ENCODE measurements around the gene TRMT11.
"Not testable (repeated sequence)": the region's sequence is repeated elsewhere in the genome, so short reads cannot be mapped to it uniquely, and the experiment has no call there.

TRMT11 gene

GRCh38 chr6:126002755-126003679, 16.7 kb downstream of the TRMT11 start:
- no peaks in the 10 kb centered on the region for H3K27me3 Mint-ChIP-seq
- H3K9me3 Mint-ChIP-seq = no peaks in the 10 kb centered on the region
- H3K4me3 Mint-ChIP-seq = no peak overlapping the region
- no peak for ATAC-seq
- H3K36me3 Mint-ChIP-seq = peaks cover 66% of the 10 kb centered on the region
- no peaks in the 10 kb centered on the region for H3K4me1 Mint-ChIP-seq
- no peak overlapping the region for H3K27ac Mint-ChIP-seq

- H3K9me3 Mint-ChIP-seq = no peaks in the 10 kb centered on the region
- no peaks in the 10 kb centered on the region for H3K4me1 Mint-ChIP-seq
- no peak overlapping the region for H3K4me3 Mint-ChIP-seq
- ATAC-seq = no peak
- H3K27me3 Mint-ChIP-seq = no peaks in the 10 kb centered on the region
- H3K27ac Mint-ChIP-seq = no peak overlapping the region
- peaks cover 56% of the 10 kb centered on the region for H3K36me3 Mint-ChIP-seq
Observed at GRCh38 chr6:126007800-126008199, 21.5 kb downstream of the TRMT11 start.

DNA sequence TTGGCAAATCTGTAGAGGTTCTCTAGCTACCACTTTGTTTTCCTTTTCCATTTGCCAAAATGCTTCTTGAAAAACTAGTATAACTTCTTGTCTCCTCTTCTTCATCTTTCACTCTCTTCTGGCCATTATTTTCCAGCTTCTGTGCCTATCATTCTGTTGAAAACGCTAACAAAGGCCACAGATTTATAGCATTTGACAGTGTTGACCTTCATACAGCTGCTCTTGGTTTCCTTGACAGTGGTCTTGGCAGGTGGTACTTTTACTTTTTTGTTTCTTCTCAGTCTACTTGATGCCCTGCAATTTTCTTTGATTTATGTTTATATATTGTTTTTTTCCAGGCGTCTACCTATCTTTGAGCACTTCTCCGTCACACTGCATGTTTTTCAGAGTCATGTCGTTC, 23.7 kb downstream of the TRMT11 start:
- Mint-ChIP-seq H3K36me3 (peaks cover 59% of the 10 kb centered on the region), H3K27ac (no peak overlapping the region), H3K4me3 (no peak overlapping the region), H3K9me3 (no peaks in the 10 kb centered on the region), H3K27me3 (no peaks in the 10 kb centered on the region), H3K4me1 (no peaks in the 10 kb centered on the region)
- no peak for ATAC-seq

GRCh38 chr6:126015863-126016262, 29.5 kb downstream of the TRMT11 start:
- no peak overlapping the region for H3K4me3 Mint-ChIP-seq
- ATAC-seq = no peak
- H3K27me3 Mint-ChIP-seq = no peaks in the 10 kb centered on the region
- H3K27ac Mint-ChIP-seq = no peak overlapping the region
- H3K36me3 Mint-ChIP-seq = peaks cover 76% of the 10 kb centered on the region
- H3K4me1 Mint-ChIP-seq = no peaks in the 10 kb centered on the region
- H3K9me3 Mint-ChIP-seq = no peaks in the 10 kb centered on the region

DNA sequence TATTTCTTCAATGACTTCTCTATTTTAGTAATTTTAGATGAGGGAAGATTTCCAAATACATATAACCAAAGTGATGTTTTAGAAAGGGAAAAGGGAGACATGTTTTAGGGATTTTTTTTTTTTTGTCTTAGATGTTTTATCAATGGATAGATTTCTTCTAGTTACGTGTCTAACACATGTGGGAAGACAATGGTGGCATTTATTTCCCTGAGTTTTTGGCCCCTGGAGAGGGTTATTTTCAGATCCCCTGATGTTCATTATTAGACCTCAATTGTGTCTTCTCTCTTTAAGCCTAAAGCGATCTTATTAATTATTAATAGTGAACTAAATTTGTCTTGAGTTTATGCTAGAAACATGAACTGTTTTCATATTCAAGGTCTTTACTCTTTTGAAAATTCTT, 30.3 kb downstream of the TRMT11 start:
- H3K4me3 Mint-ChIP-seq = no peak overlapping the region
- no peaks in the 10 kb centered on the region for H3K27me3 Mint-ChIP-seq
- no peaks in the 10 kb centered on the region for H3K4me1 Mint-ChIP-seq
- no peaks in the 10 kb centered on the region for H3K9me3 Mint-ChIP-seq
- H3K36me3 Mint-ChIP-seq = peaks cover 78% of the 10 kb centered on the region
- no peak overlapping the region for H3K27ac Mint-ChIP-seq
- ATAC-seq = no peak

- Mint-ChIP-seq H3K36me3 (peaks cover 75% of the 10 kb centered on the region), H3K4me3 (no peak overlapping the region), H3K4me1 (no peaks in the 10 kb centered on the region), H3K27me3 (no peaks in the 10 kb centered on the region), H3K9me3 (no peaks in the 10 kb centered on the region), H3K27ac (no peak overlapping the region)
- no peak for ATAC-seq
Observed at GRCh38 chr6:126017668-126018067, 31.3 kb downstream of the TRMT11 start.

- Mint-ChIP-seq H3K4me3 (no peak overlapping the region), H3K27me3 (no peaks in the 10 kb centered on the region), H3K36me3 (peaks cover 68% of the 10 kb centered on the region), H3K9me3 (no peaks in the 10 kb centered on the region), H3K4me1 (no peaks in the 10 kb centered on the region), H3K27ac (no peak overlapping the region)
- ATAC-seq = no peak
Observed at GRCh38 chr6:126020305-126021050, 34.1 kb downstream of the TRMT11 start.

DNA sequence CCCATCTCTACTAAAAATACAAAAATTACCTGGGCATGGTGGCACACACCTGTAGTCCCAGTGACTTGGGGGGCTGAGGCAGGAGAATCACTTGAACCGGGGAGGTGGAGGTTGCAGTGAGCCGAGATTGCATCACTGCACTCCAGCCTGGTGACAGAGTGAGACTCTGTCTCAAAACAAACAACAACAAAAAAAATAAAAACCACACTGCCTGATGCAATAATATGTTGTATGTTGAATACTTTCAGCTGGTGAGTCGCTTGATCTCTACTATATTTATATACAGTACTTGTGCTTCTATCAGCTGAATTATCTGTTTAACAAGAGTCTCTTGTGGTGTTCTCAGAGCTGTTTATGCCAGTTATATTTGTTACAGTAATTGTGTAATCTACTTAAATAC, 37.1 kb downstream of the TRMT11 start:
- H3K27me3 Mint-ChIP-seq, H3K4me1 Mint-ChIP-seq, H3K9me3 Mint-ChIP-seq, H3K4me3 Mint-ChIP-seq, H3K27ac Mint-ChIP-seq, ATAC-seq: not testable (repeated sequence)
- peaks cover 66% of the 10 kb centered on the region for H3K36me3 Mint-ChIP-seq

DNA sequence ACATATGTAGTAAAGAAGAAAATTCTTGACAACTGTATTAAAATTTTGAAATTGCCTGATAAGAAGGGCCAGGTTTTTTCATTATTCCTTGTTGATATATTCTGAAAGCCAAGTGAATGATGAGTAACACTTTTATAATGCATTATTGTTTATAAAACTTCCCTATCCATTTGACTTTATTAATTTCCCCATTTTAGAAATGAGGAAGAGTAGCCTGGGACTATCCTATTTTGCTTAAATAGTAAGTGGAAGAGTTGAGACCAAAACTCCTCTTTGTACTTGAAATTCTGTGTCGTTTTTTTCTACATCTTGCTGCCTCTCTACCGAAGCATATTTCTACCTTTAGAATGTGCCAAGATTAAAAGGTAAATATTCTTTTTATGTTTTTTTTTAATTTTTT, 39.7 kb downstream of the TRMT11 start:
- no peak overlapping the region for H3K27ac Mint-ChIP-seq
- ATAC-seq = no peak
- H3K4me3 Mint-ChIP-seq = no peak overlapping the region

GRCh38 chr6:126027601-126028000, 41.3 kb downstream of the TRMT11 start:
- Mint-ChIP-seq H3K4me1 (no peaks in the 10 kb centered on the region), H3K27me3 (no peaks in the 10 kb centered on the region), H3K27ac (no peak overlapping the region), H3K9me3 (no peaks in the 10 kb centered on the region), H3K4me3 (no peak overlapping the region), H3K36me3 (peaks cover 69% of the 10 kb centered on the region)
- ATAC-seq = no peak

More for the DNA sequence above, 39.7 kb downstream of the TRMT11 start:
- peaks cover 66% of the 10 kb centered on the region for H3K36me3 Mint-ChIP-seq
- no peaks in the 10 kb centered on the region for H3K4me1 Mint-ChIP-seq
- H3K27me3 Mint-ChIP-seq = no peaks in the 10 kb centered on the region
- H3K9me3 Mint-ChIP-seq = no peaks in the 10 kb centered on the region

DNA sequence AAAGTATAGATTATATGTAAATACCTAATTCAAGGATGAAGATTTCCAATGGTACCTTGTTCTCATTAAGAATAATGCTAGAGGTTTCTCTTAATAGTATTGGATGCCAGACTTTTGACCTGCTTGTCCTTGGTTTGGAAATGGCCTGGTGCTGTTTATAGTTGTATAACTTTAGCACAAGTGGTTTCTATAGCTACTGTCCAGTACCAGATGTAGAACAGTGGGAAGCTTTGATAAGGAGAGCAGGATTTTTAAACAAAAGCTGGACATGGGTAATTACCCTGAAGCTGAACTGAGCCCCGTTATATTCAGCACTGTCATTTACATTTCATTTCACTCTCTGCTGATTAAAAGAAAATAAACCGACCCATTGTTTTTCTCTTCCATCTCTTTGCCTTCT, 43.7 kb downstream of the TRMT11 start:
- Mint-ChIP-seq H3K4me1 (no peaks in the 10 kb centered on the region), H3K4me3 (no peak overlapping the region), H3K9me3 (no peaks in the 10 kb centered on the region), H3K27ac (no peak overlapping the region), H3K36me3 (peaks cover 70% of the 10 kb centered on the region), H3K27me3 (no peaks in the 10 kb centered on the region)
- ATAC-seq = no peak

GRCh38 chr6:126033696-126034095, 47.4 kb downstream of the TRMT11 start:
- no peaks in the 10 kb centered on the region for H3K9me3 Mint-ChIP-seq
- no peak overlapping the region for H3K4me3 Mint-ChIP-seq
- no peak overlapping the region for H3K27ac Mint-ChIP-seq
- ATAC-seq = no peak
- H3K27me3 Mint-ChIP-seq = no peaks in the 10 kb centered on the region
- no peaks in the 10 kb centered on the region for H3K4me1 Mint-ChIP-seq
- H3K36me3 Mint-ChIP-seq = peaks cover 76% of the 10 kb centered on the region

DNA sequence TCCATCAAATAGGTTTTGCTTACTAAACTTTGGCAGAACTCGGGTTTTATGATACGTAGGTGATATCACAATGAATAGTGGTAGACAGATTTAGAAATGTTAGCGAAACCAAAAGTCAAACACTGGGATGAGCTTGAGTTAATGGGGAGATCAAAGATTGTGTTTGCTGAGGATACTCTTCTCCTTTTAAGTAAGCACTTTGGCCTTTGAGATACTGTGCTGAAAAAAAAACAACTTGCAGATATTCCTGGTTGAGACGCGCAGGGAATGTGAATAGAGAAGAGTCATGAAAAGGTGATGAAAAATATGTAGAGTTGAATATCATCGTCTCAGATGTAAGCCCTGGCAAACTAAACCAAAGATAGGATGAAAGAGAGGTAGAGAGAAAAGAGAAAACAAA, 48.3 kb downstream of the TRMT11 start:
- no peak for ATAC-seq
- Mint-ChIP-seq H3K27me3 (no peaks in the 10 kb centered on the region), H3K27ac (no peak overlapping the region), H3K4me1 (no peaks in the 10 kb centered on the region), H3K4me3 (no peak overlapping the region), H3K9me3 (no peaks in the 10 kb centered on the region), H3K36me3 (peaks cover 71% of the 10 kb centered on the region)

- Mint-ChIP-seq H3K27me3 (no peaks in the 10 kb centered on the region), H3K4me1 (no peaks in the 10 kb centered on the region), H3K36me3 (peaks cover 68% of the 10 kb centered on the region), H3K27ac (no peak overlapping the region), H3K4me3 (no peak overlapping the region), H3K9me3 (no peaks in the 10 kb centered on the region)
- ATAC-seq = no peak
Observed at GRCh38 chr6:126035764-126036163, 49.4 kb downstream of the TRMT11 start.

DNA sequence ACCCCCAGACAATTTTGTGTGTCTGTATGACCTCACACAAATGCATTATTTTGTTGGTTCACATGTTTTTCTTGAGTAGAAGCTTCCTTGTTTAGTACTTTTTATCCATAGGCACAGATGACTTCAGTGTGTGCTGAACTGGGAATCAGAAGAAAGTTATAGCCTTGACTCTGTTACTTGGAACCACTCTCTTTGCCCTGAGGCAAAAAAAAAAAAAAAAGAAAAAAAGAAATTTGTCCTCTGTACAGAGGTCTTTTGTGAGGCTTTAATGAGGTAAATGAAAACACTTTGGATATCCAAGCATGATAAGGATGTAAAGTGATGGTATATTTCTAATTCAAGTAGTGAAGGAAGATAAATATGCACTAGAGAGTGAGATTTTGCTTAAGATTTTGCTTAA, 51.9 kb downstream of the TRMT11 start:
- Mint-ChIP-seq H3K9me3 (peaks cover 4% of the 10 kb centered on the region), H3K36me3 (peaks cover 67% of the 10 kb centered on the region), H3K4me1 (no peaks in the 10 kb centered on the region), H3K27me3 (no peaks in the 10 kb centered on the region), H3K4me3 (no peak overlapping the region), H3K27ac (no peak overlapping the region)
- no peak for ATAC-seq

DNA sequence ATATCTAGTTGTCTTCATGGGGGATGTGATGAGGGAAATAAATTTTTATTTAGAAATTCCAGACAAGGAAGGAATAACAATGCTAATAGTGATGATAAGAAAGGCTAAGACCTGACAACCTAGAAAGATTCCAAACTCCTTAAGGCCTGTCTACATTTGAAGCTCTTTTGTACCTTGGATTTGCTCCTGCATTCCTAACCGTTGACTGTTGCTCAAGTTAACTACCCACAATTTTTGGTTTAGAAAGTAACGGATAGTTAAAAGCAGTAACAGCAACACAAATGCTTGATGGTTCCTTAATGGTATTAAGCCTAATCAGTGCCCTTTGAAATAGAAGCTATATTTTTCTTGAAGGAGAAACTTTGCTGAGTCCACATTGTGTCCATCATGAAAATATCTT, 52.9 kb downstream of the TRMT11 start:
- Mint-ChIP-seq H3K9me3 (peaks cover 5% of the 10 kb centered on the region), H3K36me3 (peaks cover 69% of the 10 kb centered on the region), H3K4me3 (no peak overlapping the region), H3K27ac (no peak overlapping the region), H3K4me1 (no peaks in the 10 kb centered on the region), H3K27me3 (no peaks in the 10 kb centered on the region)
- no peak for ATAC-seq
